PC-9 (cell line): ENCODE results near the gene TRMT1L. TPM values are rescaled to one million over a fixed set of nuclear protein-coding genes. Genes with fewer than 3 reads are reported as not detected.

ENCODE experiments used
- BruUV-seq: library from RNA; stranded (reverse); fragments of 400-500 nt; replicated peaks from 2 replicates; lab custom pipeline; 2021; lab: Mats Ljungman, UMichigan
- CTCF ChIA-PET: fragments of 300-600 bp; sonication (Branson Sonifier 250); formaldehyde crosslinking; loops from one replicate; lab custom pipeline; 2022; ENCODE audit warnings: antibody characterized with exemption; lab: Charles Lee
- POLR2A ChIA-PET: fragments of 300-600 bp; sonication (Branson Sonifier 250); formaldehyde crosslinking; loops from one replicate; lab custom pipeline; 2022; ENCODE audit warnings: antibody characterized with exemption; ENCODE audit not compliant: unreplicated experiment; lab: Charles Lee
- DNase-seq, 2 experiments: peaks; one replicate each; pipeline versions ENCODE4 v3.0.0 to v3.0.0-alpha.2; 2015 to 2022; ENCODE audit warnings: mixed read lengths in 1 of 2
- H2AFZ ChIP-seq: fragments of 200-600 bp; sonication (generic); 2 replicates; pipeline ENCODE4 v1.8.1; 2017; ENCODE audit warnings: antibody characterized with exemption
- H3F3A ChIP-seq: fragments of 200-600 bp; sonication (generic); 2 replicates; pipeline ENCODE4 v1.8.1; 2017; ENCODE audit warnings: antibody characterized with exemption, mild to moderate bottlenecking, low read depth; ENCODE audit not compliant: insufficient read depth
- H3K27ac ChIP-seq: fragments of 200-600 bp; sonication (generic); 2 replicates; pipeline ENCODE4 v1.6.1; 2016; ENCODE audit warnings: mixed run types
- H3K27me3 ChIP-seq: fragments of 200-600 bp; sonication (generic); 2 replicates; pipeline ENCODE4 v1.6.1; 2016; ENCODE audit warnings: low read depth, mixed run types; ENCODE audit not compliant: insufficient read depth
- H3K36me3 ChIP-seq: fragments of 200-600 bp; sonication (generic); 2 replicates; pipeline ENCODE4 v1.6.1; 2016; ENCODE audit warnings: low read depth, mixed run types
- H3K4me1 ChIP-seq: fragments of 200-600 bp; sonication (generic); replicated peaks from 2 replicates; pipeline ENCODE4 v1.6.1; 2016; ENCODE audit warnings: mixed run types; ENCODE audit not compliant: insufficient read depth
- H3K4me2 ChIP-seq: fragments of 200-600 bp; sonication (generic); 2 replicates; pipeline ENCODE4 v1.6.1; 2017; ENCODE audit warnings: mixed run types
- H3K4me3 ChIP-seq: fragments of 200-600 bp; sonication (generic); 2 replicates; pipeline ENCODE4 v1.6.1; 2016; ENCODE audit warnings: mixed run types
- H3K79me2 ChIP-seq: fragments of 200-600 bp; sonication (generic); 2 replicates; pipeline ENCODE4 v1.6.1; 2017; ENCODE audit warnings: low read depth, mixed run types
- H3K9me2 ChIP-seq: fragments of 200-600 bp; sonication (generic); 2 replicates; pipeline ENCODE4 v1.8.1; 2017; ENCODE audit warnings: mild to moderate bottlenecking; ENCODE audit not compliant: insufficient read depth
- H3K9me3 ChIP-seq: fragments of 200-600 bp; sonication (generic); 2 replicates; pipeline ENCODE4 v1.8.1; 2016; ENCODE audit warnings: low read depth; ENCODE audit not compliant: insufficient read depth
- H4K20me1 ChIP-seq: fragments of 200-600 bp; sonication (generic); 2 replicates; pipeline ENCODE4 v1.8.1; 2017; ENCODE audit not compliant: insufficient read depth
- EZH2 ChIP-seq: fragments of 200-600 bp; sonication (generic); IDR thresholded peaks from 2 replicates; pipeline ENCODE4 v1.8.0; 2017; ENCODE audit warnings: antibody characterized with exemption, low read depth
- intact Hi-C: fragments of 100-400 bp; cut with micrococcal nuclease; formaldehyde crosslinking; loops from one replicate; pipeline ENCODE4 v1.10.0; 2022; ENCODE audit not compliant: unreplicated experiment
- total RNA-seq: library from RNA; stranded (reverse); gene quantifications from 2 replicates; pipeline ENCODE4 v1.2.3, GENCODE V29; 2021
- TF ChIP-seq, protein P1 (sequence below): fragments of 200-600 bp; sonication (generic); conservative IDR thresholded peaks from 2 replicates; pipeline ENCODE4 v1.6.1; 2017; ENCODE audit warnings: mixed run types, antibody characterized with exemption, mild to moderate bottlenecking, moderate library complexity

Gene TRMT1L
- total RNA-seq, 1 experiment from 2014 or later, result 18.3 TPM

- Histone ChIP-seq H3F3A (no peaks in the 10 kb centered on the region; the same call in 1 of the 2 replicates), H3K27me3 (no peaks in the 10 kb centered on the region), H2AFZ (no peak overlapping the region), H4K20me1 (no peaks in the 10 kb centered on the region; the same call in 1 of the 2 replicates), H3K4me1 (no peaks in the 10 kb centered on the region), H3K4me2 (no peak overlapping the region), H3K27ac (no peak overlapping the region), H3K36me3 (peaks cover 7% of the 10 kb centered on the region; the same call in 1 of the 2 replicates), H3K9me2 (no peaks in the 10 kb centered on the region), H3K4me3 (no peak overlapping the region), H3K9me3 (no peaks in the 10 kb centered on the region), H3K79me2 (no peaks in the 10 kb centered on the region)
- ChIA-PET CTCF (no interaction called here), POLR2A (no interaction called here)
- no TSS peak for BruUV-seq
- DNase-seq, result no peak
- intact Hi-C loops, result no loop called here
- TF ChIP-seq EZH2, result no peak
- TF ChIP-seq, protein P1, sequence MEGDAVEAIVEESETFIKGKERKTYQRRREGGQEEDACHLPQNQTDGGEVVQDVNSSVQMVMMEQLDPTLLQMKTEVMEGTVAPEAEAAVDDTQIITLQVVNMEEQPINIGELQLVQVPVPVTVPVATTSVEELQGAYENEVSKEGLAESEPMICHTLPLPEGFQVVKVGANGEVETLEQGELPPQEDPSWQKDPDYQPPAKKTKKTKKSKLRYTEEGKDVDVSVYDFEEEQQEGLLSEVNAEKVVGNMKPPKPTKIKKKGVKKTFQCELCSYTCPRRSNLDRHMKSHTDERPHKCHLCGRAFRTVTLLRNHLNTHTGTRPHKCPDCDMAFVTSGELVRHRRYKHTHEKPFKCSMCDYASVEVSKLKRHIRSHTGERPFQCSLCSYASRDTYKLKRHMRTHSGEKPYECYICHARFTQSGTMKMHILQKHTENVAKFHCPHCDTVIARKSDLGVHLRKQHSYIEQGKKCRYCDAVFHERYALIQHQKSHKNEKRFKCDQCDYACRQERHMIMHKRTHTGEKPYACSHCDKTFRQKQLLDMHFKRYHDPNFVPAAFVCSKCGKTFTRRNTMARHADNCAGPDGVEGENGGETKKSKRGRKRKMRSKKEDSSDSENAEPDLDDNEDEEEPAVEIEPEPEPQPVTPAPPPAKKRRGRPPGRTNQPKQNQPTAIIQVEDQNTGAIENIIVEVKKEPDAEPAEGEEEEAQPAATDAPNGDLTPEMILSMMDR, result no peak
Observed at GRCh38 chr1:185094761-185095160, 62.0 kb downstream of the TRMT1L start.

- H3K79me2 ChIP-seq, result 0 out of 2 replicates have a peak, but pooled peaks cover under 1% of the 10 kb centered on the region
- ChIA-PET CTCF (no interaction called here), POLR2A (interaction anchor here (0.5 kb wide), 1 partner anchor 172 kb away, joined by 4 read pairs; no protein-coding TSS in a partner anchor)
- no peak overlapping the region for H2AFZ ChIP-seq
- H3K27ac ChIP-seq, result no peak overlapping the region
- H4K20me1 ChIP-seq, result no peaks in the 10 kb centered on the region
- H3F3A ChIP-seq, result no peaks in the 10 kb centered on the region; the same call in 1 of the 2 replicates
- no peak overlapping the region for H3K4me2 ChIP-seq
- TF ChIP-seq, protein P1, result no peak
- no peak for TF ChIP-seq EZH2
- DNase-seq, result no peak
- no peak overlapping the region for H3K4me3 ChIP-seq
- no peaks in the 10 kb centered on the region for H3K27me3 ChIP-seq
- no TSS peak for BruUV-seq
- H3K9me3 ChIP-seq, result no peaks in the 10 kb centered on the region
- H3K9me2 ChIP-seq, result no peaks in the 10 kb centered on the region
- intact Hi-C loops, result no loop called here
- no peaks in the 10 kb centered on the region for H3K4me1 ChIP-seq
- H3K36me3 ChIP-seq, result 0 out of 2 replicates have a peak, but pooled peaks cover 13% of the 10 kb centered on the region
Observed at GRCh38 chr1:185091480-185091879, 65.3 kb downstream of the TRMT1L start.

DNA sequence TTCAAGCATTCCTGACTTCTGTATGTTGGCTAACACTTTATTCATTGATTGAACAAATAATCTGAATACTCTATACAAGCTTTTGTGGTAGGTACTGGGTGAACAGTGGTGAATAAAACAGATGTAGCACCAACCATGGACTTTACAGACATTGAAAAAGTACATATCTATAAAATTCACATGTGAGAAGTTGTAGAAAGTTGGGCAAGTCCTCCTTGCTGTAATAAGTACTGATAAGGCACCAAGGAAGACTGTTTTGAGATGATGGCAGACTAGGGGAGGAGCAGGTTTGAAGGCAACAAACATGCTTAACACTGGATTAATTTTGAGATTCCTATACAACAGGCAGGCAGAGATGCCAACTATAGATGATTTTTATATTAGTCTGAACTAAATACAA is 69.0 kb downstream of the TRMT1L start:
- Histone ChIP-seq H3K9me3 (no peaks in the 10 kb centered on the region), H4K20me1 (no peaks in the 10 kb centered on the region), H3K9me2 (no peaks in the 10 kb centered on the region), H3K27ac (no peak overlapping the region), H3F3A (no peaks in the 10 kb centered on the region), H3K79me2 (peaks cover 28% of the 10 kb centered on the region; the same call in 1 of the 2 replicates), H2AFZ (no peak overlapping the region), H3K4me2 (no peak overlapping the region), H3K4me1 (no peaks in the 10 kb centered on the region), H3K36me3 (0 out of 2 replicates have a peak, but pooled peaks cover 7% of the 10 kb centered on the region), H3K27me3 (no peaks in the 10 kb centered on the region), H3K4me3 (no peak overlapping the region)
- intact Hi-C loops, result no loop called here
- TF ChIP-seq EZH2, result no peak
- TF ChIP-seq, protein P1, result no peak
- no TSS peak for BruUV-seq
- POLR2A ChIA-PET, result no interaction called here
- no peak for DNase-seq
- CTCF ChIA-PET, result interaction anchor here (0.7 kb wide), 1 partner anchor 362 kb away, joined by 4 read pairs; no protein-coding TSS in a partner anchor
